Measurements from ENCODE around the gene WDCP. TPM values are rescaled to one million over a fixed set of nuclear protein-coding genes. Genes with fewer than 3 reads are reported as not detected.

Gene WDCP
- total RNA-seq, 1 donor: 14.7 TPM

DNA sequence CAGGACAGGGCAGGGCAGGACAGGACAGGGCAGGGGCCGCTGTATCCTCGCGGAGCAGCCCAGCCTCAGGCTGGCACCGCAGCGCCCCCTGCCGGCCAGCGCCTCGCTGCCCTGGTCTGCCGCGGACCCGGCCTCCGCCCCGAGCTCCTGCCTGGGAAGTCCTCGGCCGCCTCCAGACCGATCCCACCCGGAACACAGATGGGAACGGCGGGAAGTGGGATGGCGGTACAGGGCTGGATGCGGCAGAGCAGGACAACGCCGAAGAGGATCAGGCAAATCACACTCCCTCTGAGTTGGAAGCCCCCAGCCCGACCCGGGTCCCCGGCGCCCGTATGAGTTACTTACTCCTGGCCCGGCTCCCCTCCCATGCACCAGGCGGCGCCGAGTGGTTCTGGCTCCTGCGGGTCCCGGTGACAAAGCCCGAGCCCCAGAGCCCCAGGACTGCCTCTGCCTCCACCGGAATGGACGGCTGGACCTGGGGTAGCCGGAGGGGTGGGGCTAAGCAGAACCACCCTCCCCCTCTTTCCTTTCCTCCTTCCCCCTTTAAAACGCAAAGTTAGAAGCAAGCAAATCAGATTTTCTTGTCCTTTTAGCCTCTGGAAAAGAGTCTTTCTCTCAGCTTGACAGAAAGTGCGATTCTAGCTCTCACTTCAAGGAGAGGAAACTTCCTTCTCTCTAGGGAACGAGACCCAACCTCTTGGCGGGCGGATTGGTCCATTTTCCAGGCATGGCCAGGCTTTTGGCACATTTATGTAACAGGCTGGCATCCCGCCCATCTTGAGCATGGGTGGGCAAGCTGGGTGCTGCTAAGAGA lies 37.4 kb upstream of the WDCP start, which contains the start of gene TP53I3:
Gene TP53I3 (minus strand): TSS at position 449 of the 814 bp plus-strand sequence. CDS start 508 bp downstream, outside the sequence.
- peak; percentile 89 for DNase-seq (ENCODE audit: low read depth)
- TF ChIP-seq, protein P1, sequence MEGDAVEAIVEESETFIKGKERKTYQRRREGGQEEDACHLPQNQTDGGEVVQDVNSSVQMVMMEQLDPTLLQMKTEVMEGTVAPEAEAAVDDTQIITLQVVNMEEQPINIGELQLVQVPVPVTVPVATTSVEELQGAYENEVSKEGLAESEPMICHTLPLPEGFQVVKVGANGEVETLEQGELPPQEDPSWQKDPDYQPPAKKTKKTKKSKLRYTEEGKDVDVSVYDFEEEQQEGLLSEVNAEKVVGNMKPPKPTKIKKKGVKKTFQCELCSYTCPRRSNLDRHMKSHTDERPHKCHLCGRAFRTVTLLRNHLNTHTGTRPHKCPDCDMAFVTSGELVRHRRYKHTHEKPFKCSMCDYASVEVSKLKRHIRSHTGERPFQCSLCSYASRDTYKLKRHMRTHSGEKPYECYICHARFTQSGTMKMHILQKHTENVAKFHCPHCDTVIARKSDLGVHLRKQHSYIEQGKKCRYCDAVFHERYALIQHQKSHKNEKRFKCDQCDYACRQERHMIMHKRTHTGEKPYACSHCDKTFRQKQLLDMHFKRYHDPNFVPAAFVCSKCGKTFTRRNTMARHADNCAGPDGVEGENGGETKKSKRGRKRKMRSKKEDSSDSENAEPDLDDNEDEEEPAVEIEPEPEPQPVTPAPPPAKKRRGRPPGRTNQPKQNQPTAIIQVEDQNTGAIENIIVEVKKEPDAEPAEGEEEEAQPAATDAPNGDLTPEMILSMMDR (IDR thresholded peaks at IDR 0.05; ENCODE audit: insufficient read depth, low read depth, low read length): peak; percentile 89
- H3K4me3 ChIP-seq (ENCODE audit: low read depth, low read length): peak within 1 kb of the TSS; percentile 71

DNA sequence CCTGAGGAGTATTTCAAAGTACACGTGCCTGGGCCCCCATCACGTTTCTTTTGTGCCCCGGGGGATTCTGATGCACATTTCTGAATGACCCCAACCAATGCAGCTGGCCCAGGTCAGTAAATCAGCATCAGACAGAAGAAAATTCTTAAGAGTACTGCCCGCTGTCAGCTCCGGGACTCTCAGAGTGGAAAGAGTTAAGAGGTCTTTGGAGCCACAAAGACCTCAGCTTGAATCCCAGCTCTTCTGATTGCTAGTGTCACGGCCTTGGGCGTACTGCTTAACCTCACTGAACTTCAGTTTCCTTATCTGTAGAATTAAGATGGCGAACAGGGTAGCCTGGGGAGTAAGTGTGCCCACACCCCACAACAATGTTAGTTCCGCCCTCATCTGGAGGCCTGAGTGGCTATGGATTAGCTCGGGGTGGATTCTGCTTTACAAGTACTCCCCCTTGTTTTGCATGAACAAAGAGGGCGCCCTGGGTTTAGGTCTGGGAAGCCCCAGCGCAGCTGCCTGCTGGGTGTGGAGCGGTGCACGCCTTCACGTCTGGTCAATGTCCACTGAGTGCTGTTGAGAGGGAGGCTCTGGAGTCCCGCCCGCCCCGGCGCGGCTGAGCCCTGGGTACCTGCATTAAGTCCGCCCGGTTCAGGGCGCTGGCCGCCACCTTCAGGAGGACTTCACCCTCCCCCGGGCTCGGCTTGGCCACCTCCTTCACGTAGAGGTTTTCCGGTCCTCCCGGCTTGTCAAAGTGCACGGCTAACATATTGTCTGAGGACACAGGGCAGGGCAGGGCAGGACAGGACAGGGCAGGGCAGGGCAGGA lies 36.6 kb upstream of the WDCP start:
- TF ChIP-seq, protein P1 (IDR thresholded peaks at IDR 0.05; ENCODE audit: insufficient read depth, low read depth, low read length): no peak
- peak overlapping the region; percentile 71 for H3K4me3 ChIP-seq (ENCODE audit: low read depth, low read length)
- DNase-seq (ENCODE audit: low read depth): peak; percentile 90

DNA sequence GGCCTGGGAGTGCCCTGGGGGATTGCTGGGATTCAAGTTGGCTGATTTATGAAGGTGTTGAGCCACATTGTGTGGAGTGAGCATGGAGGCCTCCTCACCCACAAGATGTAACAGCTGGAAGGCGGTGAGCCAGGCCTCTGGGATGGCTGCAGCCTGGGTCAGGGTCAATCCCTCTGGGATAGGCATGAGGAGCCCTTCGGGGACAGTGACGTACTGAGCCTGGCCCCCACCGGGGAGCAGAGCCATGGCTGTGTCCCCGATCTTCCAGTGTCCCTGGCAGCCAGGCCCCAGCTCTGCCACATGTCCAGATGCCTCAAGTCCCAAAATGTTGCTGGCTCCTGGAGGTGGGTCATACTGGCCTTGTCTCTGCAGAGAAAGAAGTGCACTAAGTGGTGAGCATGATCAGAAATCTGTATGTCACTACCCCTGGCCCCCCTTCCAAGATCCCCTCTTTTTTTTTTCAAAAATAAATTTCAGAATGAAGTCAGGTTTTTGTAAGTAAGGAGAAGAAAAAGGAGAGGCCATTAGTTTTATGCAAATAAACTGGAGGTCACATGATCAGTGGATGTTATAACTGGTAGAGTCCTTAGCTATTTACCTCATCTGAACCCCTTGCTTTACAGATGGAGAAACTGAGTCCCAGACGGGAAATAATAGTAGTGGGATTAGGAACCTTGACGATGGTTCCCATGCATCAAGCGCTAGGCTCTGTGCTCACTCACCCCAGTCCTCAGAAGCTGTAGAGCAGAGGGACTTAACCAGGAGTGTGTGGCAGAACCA lies 35.8 kb upstream of the WDCP start:
- DNase-seq (ENCODE audit: low read depth): peak; percentile 2
- peak overlapping the region; percentile 71 for H3K4me3 ChIP-seq (ENCODE audit: low read depth, low read length)
- TF ChIP-seq, protein P1 (IDR thresholded peaks at IDR 0.05; ENCODE audit: insufficient read depth, low read depth, low read length): no peak

DNA sequence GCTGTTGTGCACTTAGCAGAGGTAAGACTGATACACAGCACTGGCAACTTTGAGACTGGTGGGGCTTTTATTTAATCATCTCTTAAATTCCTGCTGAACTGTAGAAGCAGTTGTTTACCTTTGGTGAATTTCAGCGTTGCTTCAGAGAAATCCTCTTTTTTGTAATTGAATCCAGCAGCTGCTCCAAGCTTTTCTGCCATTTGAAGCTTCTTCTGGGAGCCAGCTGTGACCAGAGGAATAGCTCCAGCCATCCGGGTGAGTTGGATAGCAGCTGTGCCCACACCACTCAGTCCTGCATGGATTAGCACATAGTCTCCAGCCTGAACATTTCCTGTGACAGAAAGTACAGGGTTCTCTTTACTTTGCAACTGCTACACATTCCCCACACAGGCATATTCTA lies 33.5 kb upstream of the WDCP start:
- no peak overlapping the region for H3K4me3 ChIP-seq (ENCODE audit: low read depth, low read length)
- DNase-seq (ENCODE audit: low read depth): peak; percentile 8
- TF ChIP-seq, protein P1 (IDR thresholded peaks at IDR 0.05; ENCODE audit: insufficient read depth, low read depth, low read length): no peak

DNA sequence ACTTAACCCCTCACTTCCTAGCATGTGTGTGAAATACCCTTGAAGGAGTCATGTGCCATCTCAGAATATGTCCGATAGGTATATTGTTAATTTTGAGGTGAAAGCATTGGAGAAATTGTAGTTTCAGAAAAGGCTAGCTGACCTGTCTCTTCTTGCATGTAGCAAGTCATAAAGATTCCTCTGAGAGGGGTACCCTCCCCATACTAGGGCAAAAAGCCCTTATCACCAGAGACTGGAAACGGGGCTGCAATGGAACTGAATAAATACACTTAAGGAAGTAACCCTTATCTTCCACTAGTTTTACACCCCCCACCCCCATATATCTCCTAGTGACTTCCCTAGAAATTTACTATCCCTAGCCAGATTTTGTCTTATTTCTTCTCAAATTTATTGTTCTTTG lies 30.7 kb upstream of the WDCP start:
- peak overlapping the region; percentile 98 for H3K4me3 ChIP-seq (ENCODE audit: low read depth, low read length)
- DNase-seq (ENCODE audit: low read depth): no peak
- TF ChIP-seq, protein P1 (IDR thresholded peaks at IDR 0.05; ENCODE audit: insufficient read depth, low read depth, low read length): no peak

DNA sequence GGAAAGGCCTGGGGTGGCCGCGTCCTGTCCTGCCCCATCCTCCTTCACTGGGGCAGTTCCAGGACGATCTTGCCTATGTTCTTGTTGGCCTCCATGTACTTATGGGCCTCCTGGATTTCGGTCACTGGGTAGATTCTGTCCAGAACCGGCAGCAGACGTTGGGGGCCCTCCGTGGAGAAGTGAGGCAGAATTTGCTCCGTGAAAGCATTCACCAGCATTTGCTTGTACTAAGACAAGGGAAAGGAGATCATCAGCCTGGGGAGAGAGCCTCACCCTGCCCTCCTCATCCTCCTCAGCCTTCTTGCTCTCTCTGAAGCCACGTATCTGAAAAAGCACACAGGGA lies 30.3 kb upstream of the WDCP start:
- TF ChIP-seq, protein P1 (IDR thresholded peaks at IDR 0.05; ENCODE audit: insufficient read depth, low read depth, low read length): no peak
- DNase-seq (ENCODE audit: low read depth): no peak
- peak overlapping the region; percentile 98 for H3K4me3 ChIP-seq (ENCODE audit: low read depth, low read length)

All from fibroblast of villous mesenchyme (primary cell).